HEK293T (cell line): ENCODE results near the gene H1-8.

ENCODE experiments used
- ARNT ChIP-seq: fragments of 450-650 bp; IDR thresholded peaks from 2 replicates; pipeline ENCODE4 v1.6.1; 2017; ENCODE audit warnings: mild to moderate bottlenecking
- LEF1 ChIP-seq: fragments of 450-650 bp; IDR thresholded peaks from 2 replicates; pipeline ENCODE4 v1.6.1; 2017; ENCODE audit warnings: mild to moderate bottlenecking, borderline replicate concordance

GRCh38 chr3:129594409-129594808 is 51.4 kb downstream of the H1-8 start:
- TF ChIP-seq LEF1 (no peak), ARNT (no peak)
